Mesenchymal stem cell (in vitro differentiated cells and primary cell): Measurements from ENCODE around the gene CUTC.

Experiments
- DNase-seq: peaks from one replicate; pipeline ENCODE4 v3.0.0-alpha.2; 2013
- H2AFZ ChIP-seq: one replicate; pipeline ENCODE4 v1.6.1; 2013; ENCODE audit warnings: low read depth, mild to moderate bottlenecking, control low read depth, inconsistent platforms, low read length, moderate library complexity
- H2AK5ac ChIP-seq: 2 replicates; pipeline ENCODE4 v1.6.1; 2013; ENCODE audit warnings: low read length, moderate library complexity, mild to moderate bottlenecking, inconsistent platforms; ENCODE audit not compliant: severe bottlenecking
- H2BK120ac ChIP-seq: one replicate; pipeline ENCODE4 v1.6.1; 2013; ENCODE audit warnings: low read depth, mild to moderate bottlenecking, inconsistent platforms, low read length, moderate library complexity
- H2BK12ac ChIP-seq, 2 experiments: one replicate each; pipeline ENCODE4 v1.6.1; 2013; ENCODE audit warnings: inconsistent platforms in 2 of 2, low read length in 2 of 2, mild to moderate bottlenecking in 2 of 2, moderate library complexity in 2 of 2, control low read depth in 1 of 2
- H2BK15ac ChIP-seq: one replicate; pipeline ENCODE4 v1.6.1; 2013; ENCODE audit warnings: mild to moderate bottlenecking, low read depth, inconsistent platforms; ENCODE audit not compliant: poor library complexity, severe bottlenecking
- H2BK5ac ChIP-seq: 2 replicates; pipeline ENCODE4 v1.6.1; 2013; ENCODE audit warnings: low read depth, mild to moderate bottlenecking, low read length, control low read depth, inconsistent platforms; ENCODE audit not compliant: poor library complexity, severe bottlenecking
- H3K14ac ChIP-seq, 2 experiments: one replicate each; pipeline ENCODE4 v1.6.1; 2013; ENCODE audit warnings: inconsistent platforms in 2 of 2, low read length in 2 of 2, control low read depth in 1 of 2, mild to moderate bottlenecking in 1 of 2, moderate library complexity in 1 of 2
- H3K18ac ChIP-seq, 2 experiments: one replicate each; pipeline ENCODE4 v1.6.1; 2013; ENCODE audit warnings: inconsistent platforms in 2 of 2, low read length in 2 of 2, control low read depth in 1 of 2, low read depth in 1 of 2, mild to moderate bottlenecking in 1 of 2
- H3K23ac ChIP-seq, 2 experiments: one replicate each; pipeline ENCODE4 v1.6.1; 2013; ENCODE audit warnings: inconsistent platforms in 2 of 2, low read length in 2 of 2, mild to moderate bottlenecking in 2 of 2, moderate library complexity in 2 of 2, control low read depth in 1 of 2
- H3K27ac ChIP-seq: 2 replicates; pipeline ENCODE4 v1.5.1; 2013; ENCODE audit warnings: mild to moderate bottlenecking, moderate library complexity, low read length, control low read depth, inconsistent platforms; ENCODE audit not compliant: poor library complexity, severe bottlenecking
- H3K27me3 ChIP-seq, 2 experiments: 2 replicates each; pipeline versions ENCODE4 v1.6.1 to v1.7.0; 2013; ENCODE audit warnings: low read length in 2 of 2, mild to moderate bottlenecking in 2 of 2, moderate library complexity in 2 of 2, control low read depth in 1 of 2, inconsistent platforms in 1 of 2; ENCODE audit not compliant: control insufficient read depth in 1 of 2, insufficient read depth in 1 of 2
- H3K36me3 ChIP-seq, 2 experiments: 2 replicates each; pipeline versions ENCODE4 v1.6.1 to v1.7.0; 2013; ENCODE audit warnings: low read length in 2 of 2, control low read depth in 1 of 2, inconsistent platforms in 1 of 2, low read depth in 1 of 2, mild to moderate bottlenecking in 1 of 2; ENCODE audit not compliant: insufficient read depth in 2 of 2, control insufficient read depth in 1 of 2
- H3K4ac ChIP-seq, 2 experiments: one replicate each; pipeline ENCODE4 v1.6.1; 2013; ENCODE audit warnings: inconsistent platforms in 2 of 2, low read length in 2 of 2, mild to moderate bottlenecking in 2 of 2, moderate library complexity in 2 of 2, control low read depth in 1 of 2, low read depth in 1 of 2
- H3K4me1 ChIP-seq: 2 replicates; pipeline ENCODE4 v1.6.1; 2013; ENCODE audit warnings: low read depth, low read length, control low read depth; ENCODE audit not compliant: control insufficient read depth, insufficient read depth
- H3K4me2 ChIP-seq: 2 replicates; pipeline ENCODE4 v1.6.1; 2013; ENCODE audit warnings: low read length, mild to moderate bottlenecking, inconsistent platforms; ENCODE audit not compliant: poor library complexity, severe bottlenecking
- H3K4me3 ChIP-seq, 2 experiments: 2 replicates each; pipeline versions ENCODE4 v1.5.1 to v1.7.0; 2013; ENCODE audit warnings: low read length in 2 of 2, mild to moderate bottlenecking in 2 of 2, control low read depth in 1 of 2, low read depth in 1 of 2; ENCODE audit not compliant: insufficient read depth in 1 of 2
- H3K79me1 ChIP-seq: replicated peaks from 2 replicates; pipeline ENCODE4 v1.6.1; 2013; ENCODE audit warnings: mild to moderate bottlenecking, control low read depth, low read length, inconsistent platforms; ENCODE audit not compliant: poor library complexity, severe bottlenecking
- H3K9ac ChIP-seq: 2 replicates; pipeline ENCODE4 v1.7.0; 2013; ENCODE audit warnings: mild to moderate bottlenecking, low read length, moderate library complexity
- H3K9me3 ChIP-seq: 2 replicates; pipeline ENCODE4 v1.7.0; 2013; ENCODE audit warnings: mild to moderate bottlenecking, low read length; ENCODE audit not compliant: control insufficient read depth
- H4K8ac ChIP-seq: one replicate; pipeline ENCODE4 v1.6.1; 2013; ENCODE audit warnings: inconsistent platforms, mild to moderate bottlenecking, low read length, moderate library complexity
- H4K91ac ChIP-seq: one replicate; pipeline ENCODE4 v1.6.1; 2013; ENCODE audit warnings: mild to moderate bottlenecking, low read length, inconsistent platforms
- WGBS: methylation state at CpG from one replicate; pipeline ENCODE4 v1.1.7; 2013; ENCODE audit warnings: mixed read lengths; 5-methylcytosine and 5-hydroxymethylcytosine counted together

CUTC gene

DNA sequence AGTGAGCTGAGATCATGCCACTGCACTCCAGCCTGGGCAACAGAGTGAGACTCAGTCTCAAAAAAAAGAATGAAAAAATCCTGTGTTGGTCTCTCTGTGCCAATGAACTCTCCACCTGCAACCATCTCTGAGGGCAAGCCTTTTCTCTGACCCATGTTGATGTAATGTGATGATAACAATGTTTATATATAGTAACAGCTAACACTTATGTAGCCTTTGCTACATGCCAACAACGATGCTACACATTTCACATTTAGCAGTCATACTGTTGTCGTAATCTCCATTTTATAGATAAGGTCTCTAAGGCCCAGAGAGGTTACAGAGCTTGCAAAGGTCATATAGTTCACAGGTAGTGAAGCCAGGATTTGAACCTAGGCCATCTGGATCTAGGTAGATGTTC is 11.6 kb upstream of the CUTC start:
- H3K27ac ChIP-seq, result no peak overlapping the region
- DNase-seq, result no peak
- no peaks in the 10 kb centered on the region for H3K9me3 ChIP-seq
- H3K4me1 ChIP-seq, result no peaks in the 10 kb centered on the region
- no peaks in the 10 kb centered on the region for H3K27me3 ChIP-seq
- H3K4me3 ChIP-seq, result no peak overlapping the region
- H2BK12ac ChIP-seq, result no peak overlapping the region
- H3K79me1 ChIP-seq, result peaks cover 24% of the 10 kb centered on the region
- no peak overlapping the region for H2AK5ac ChIP-seq
- H2BK15ac ChIP-seq, result no peak overlapping the region
- H4K8ac ChIP-seq, result no peak overlapping the region
- H3K9ac ChIP-seq, result no peak overlapping the region
- H3K18ac ChIP-seq, result no peak overlapping the region
- 69% methylated on average over 2 of the region's 2 CpGs for WGBS
- no peak overlapping the region for H2BK120ac ChIP-seq
- no peak overlapping the region for H2AFZ ChIP-seq
- no peak overlapping the region for H4K91ac ChIP-seq
- no peak overlapping the region for H2BK5ac ChIP-seq
- no peak overlapping the region for H3K23ac ChIP-seq
- H3K14ac ChIP-seq, result no peak overlapping the region
- no peak overlapping the region for H3K4me2 ChIP-seq
- no peak overlapping the region for H3K4ac ChIP-seq
- H3K36me3 ChIP-seq, result peaks cover 44 to 93% of the 10 kb centered on the region in 2 experiments

DNA sequence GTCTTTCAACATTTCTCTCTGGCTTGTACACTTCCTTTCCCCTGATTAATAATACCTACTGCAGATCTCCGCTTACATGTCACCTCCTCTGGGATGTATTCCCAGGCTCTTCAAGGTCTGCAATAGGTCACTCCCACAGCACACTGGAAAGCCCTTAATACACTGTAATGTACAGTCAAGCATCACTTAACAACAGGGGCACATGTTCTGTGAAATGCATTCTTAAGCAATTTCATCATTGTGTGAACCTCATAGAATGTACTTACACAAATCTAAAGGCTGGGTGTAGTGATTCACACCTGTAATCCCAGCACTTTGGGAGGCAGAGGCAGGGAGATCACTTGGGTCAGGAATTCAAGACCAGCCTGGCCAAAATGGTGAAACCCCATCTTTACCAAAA is 2.0 kb upstream of the CUTC start:
- Histone ChIP-seq H3K23ac (no peak overlapping the region), H3K27ac (peak overlapping the region; percentile 56), H3K9me3 (no peaks in the 10 kb centered on the region), H2AK5ac (no peak overlapping the region), H3K4me3 (no peak overlapping the region), H3K14ac (no peak overlapping the region), H3K4ac (no peak overlapping the region), H4K8ac (no peak overlapping the region), H2BK5ac (no peak overlapping the region), H3K27me3 (no peaks in the 10 kb centered on the region), H3K9ac (no peak overlapping the region), H2BK12ac (no peak overlapping the region), H3K4me1 (peaks cover 11% of the 10 kb centered on the region), H2AFZ (no peak overlapping the region), H3K79me1 (peaks cover 18% of the 10 kb centered on the region), H3K4me2 (no peak overlapping the region), H3K36me3 (peaks cover 15 to 50% of the 10 kb centered on the region in 2 experiments), H2BK120ac (no peak overlapping the region), H3K18ac (no peak overlapping the region), H2BK15ac (no peak overlapping the region), H4K91ac (no peak overlapping the region)
- peak; percentile 45 for DNase-seq
- 90% methylated on average over 1 of the region's 1 CpG for WGBS

DNA sequence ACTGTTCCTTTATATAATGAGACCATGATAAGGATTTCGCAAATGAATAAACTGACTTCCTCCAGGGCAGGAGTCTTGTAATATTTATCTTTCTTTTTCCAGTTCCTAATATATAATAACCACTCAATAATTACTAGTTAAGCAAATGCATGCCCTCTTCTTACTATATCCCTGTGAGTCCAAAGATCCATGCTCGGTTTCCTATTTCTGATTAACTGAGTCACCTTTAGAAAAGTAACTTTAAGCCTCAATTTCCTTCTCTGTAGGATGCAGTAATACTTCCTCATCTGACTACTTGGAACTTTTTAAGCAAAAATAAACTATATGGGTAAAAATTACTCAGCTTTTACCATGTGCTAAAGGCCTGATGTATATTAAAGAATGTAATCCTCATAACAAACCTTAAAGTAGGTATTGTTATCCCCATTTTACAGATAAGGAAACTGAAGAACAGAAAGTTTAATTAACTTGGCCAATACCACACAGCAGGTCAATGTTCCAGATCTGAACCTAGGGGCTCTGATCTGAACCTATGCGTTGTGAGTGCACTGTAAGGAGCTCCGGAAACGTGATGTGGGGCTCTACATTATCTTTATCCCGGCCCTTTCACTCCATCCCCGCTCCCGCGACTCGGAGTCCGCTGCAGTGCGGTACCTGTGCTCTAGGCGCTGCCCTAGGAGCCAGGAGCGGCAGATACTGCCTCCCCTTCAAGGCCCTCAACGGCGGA is 565 bp upstream of the CUTC start:
- H2BK5ac ChIP-seq, result peak overlapping the region; percentile 11
- H3K14ac ChIP-seq, result peak overlapping the region in 1 of 2 experiments; percentile 97
- H2AK5ac ChIP-seq, result peak overlapping the region; percentile 89
- H3K4me1 ChIP-seq, result peaks cover 11% of the 10 kb centered on the region
- H3K18ac ChIP-seq, result peak overlapping the region; percentile 83 to 96
- peak overlapping the region; percentile 82 for H2BK120ac ChIP-seq
- peak overlapping the region; percentile 74 for H4K91ac ChIP-seq
- peak overlapping the region; percentile 92 to 98 for H3K4me3 ChIP-seq
- H3K27ac ChIP-seq, result peak overlapping the region; percentile 87
- peak overlapping the region; percentile 97 for H4K8ac ChIP-seq
- DNase-seq, result peak; percentile 9
- H3K79me1 ChIP-seq, result peaks cover 20% of the 10 kb centered on the region
- peak overlapping the region; percentile 49 for H3K4me2 ChIP-seq
- H2BK12ac ChIP-seq, result no peak overlapping the region
- H2AFZ ChIP-seq, result peak overlapping the region; percentile 85
- peak overlapping the region; percentile 29 for H2BK15ac ChIP-seq
- peak overlapping the region; percentile 92 for H3K4ac ChIP-seq
- no peaks in the 10 kb centered on the region for H3K9me3 ChIP-seq
- no peaks in the 10 kb centered on the region for H3K27me3 ChIP-seq
- peaks cover 11 to 44% of the 10 kb centered on the region in 2 experiments for H3K36me3 ChIP-seq
- H3K9ac ChIP-seq, result peak overlapping the region; percentile 98
- peak overlapping the region in 1 of 2 experiments; percentile 90 for H3K23ac ChIP-seq
- WGBS, result 9% methylated on average over 16 of the region's 16 CpGs

DNA sequence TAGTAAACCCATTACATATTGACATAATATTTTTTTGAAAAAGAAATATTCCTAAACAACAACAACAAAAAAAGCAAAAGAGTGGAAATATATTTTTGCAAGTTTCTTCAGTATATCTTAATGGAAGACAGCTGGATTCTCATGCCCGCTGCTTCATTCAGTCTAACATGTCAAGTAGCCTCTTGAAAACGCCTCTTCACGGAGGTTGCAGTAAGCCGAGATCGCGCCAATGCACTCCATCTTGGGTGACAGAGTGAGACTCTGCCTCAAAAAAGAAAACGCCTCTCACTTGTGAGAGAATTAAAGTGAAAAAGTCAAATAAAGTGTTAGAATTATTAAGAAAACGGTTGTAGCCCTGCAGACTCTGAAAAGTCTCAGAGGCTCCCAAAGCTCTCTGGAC is 1.3 kb downstream of the CUTC start:
- H3K79me1 ChIP-seq, result peaks cover 15% of the 10 kb centered on the region
- peak overlapping the region; percentile 98 for H3K9ac ChIP-seq
- 97% methylated on average over 8 of the region's 8 CpGs for WGBS
- no peak overlapping the region for H3K4me2 ChIP-seq
- H3K27ac ChIP-seq, result no peak overlapping the region
- H3K18ac ChIP-seq, result no peak overlapping the region
- no peaks in the 10 kb centered on the region for H3K9me3 ChIP-seq
- no peak overlapping the region for H3K14ac ChIP-seq
- H2BK5ac ChIP-seq, result no peak overlapping the region
- no peak overlapping the region for H2BK12ac ChIP-seq
- H3K4ac ChIP-seq, result no peak overlapping the region
- H3K4me1 ChIP-seq, result peaks cover 11% of the 10 kb centered on the region
- no peak overlapping the region for H4K8ac ChIP-seq
- H2AFZ ChIP-seq, result no peak overlapping the region
- H3K36me3 ChIP-seq, result peaks cover 9 to 43% of the 10 kb centered on the region in 2 experiments
- H3K4me3 ChIP-seq, result peak overlapping the region in 1 of 2 experiments; percentile 98
- no peak for DNase-seq
- no peak overlapping the region for H2AK5ac ChIP-seq
- no peak overlapping the region for H2BK15ac ChIP-seq
- no peak overlapping the region for H3K23ac ChIP-seq
- H4K91ac ChIP-seq, result no peak overlapping the region
- no peak overlapping the region for H2BK120ac ChIP-seq
- no peaks in the 10 kb centered on the region for H3K27me3 ChIP-seq
